ENCODE measurements around the gene PLCD3. TPM values are rescaled to one million over a fixed set of nuclear protein-coding genes. Genes with fewer than 3 reads are reported as not detected.

Gene PLCD3
- total RNA-seq, 1 experiment from 2014 or later: 55.8 TPM

DNA sequence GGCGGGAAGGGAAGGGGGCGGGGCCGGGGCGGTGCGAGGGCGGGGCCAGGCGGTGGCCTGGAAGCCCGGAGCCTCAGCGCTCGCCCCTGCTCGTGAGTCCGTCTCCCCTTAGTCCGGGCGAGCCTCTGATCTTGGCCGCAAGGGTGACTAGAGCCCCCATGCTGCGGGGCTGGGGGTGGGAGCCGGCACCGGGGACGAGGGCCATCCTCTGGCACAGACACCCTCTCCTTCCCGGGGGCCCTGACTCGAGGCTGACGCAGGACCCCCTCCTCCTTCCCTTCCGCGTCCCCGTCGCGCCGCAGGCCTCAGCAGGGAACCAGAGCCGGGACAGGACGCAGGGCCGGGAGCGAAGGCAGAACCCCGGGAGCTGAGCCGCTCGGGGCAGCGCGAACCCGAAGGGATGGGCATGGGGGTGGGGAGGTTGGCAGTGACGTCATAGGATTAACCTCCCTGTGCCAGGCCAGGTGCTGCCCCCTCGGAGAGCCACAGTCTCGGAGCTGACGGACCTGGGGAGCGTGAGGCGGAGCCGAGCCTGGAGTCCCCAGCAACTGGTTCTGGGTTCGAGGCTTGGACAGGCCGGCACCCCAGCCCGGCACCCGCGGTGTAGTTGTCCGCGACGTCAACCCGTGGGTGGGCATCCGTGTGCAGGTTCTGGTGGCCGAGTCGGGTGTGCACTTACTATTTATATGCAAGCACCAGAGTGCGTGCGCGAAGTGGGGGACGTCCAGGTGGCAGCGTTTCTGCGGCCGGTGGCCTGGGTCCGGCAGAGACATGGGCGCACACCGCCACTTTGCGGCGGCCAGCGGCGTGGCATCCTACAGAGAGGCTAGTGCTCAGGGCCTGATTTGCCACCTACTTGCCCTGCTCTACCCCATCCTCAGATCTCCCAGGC lies 503 bp upstream of the PLCD3 start (continued):
- TF ChIP-seq ZNF532 (CRISPR knock-in tag; IDR thresholded peaks at IDR 0.05; ENCODE audit: borderline replicate concordance): no peak
- TF ChIP-seq HMGXB4 (CRISPR knock-in tag; IDR thresholded peaks at IDR 0.05): peak; percentile 52; the same call in 1 of the 2 replicates
- TF ChIP-seq GTF2I (CRISPR knock-in tag; conservative IDR thresholded peaks at IDR 0.05): no peak
- TF ChIP-seq FOXJ3 (CRISPR knock-in tag; IDR thresholded peaks at IDR 0.05; ENCODE audit: borderline replicate concordance): no peak
- no peak for TF ChIP-seq HMGA2 (CRISPR knock-in tag; IDR thresholded peaks at IDR 0.05)
- no peak for TF ChIP-seq E2F1 (CRISPR knock-in tag; IDR thresholded peaks at IDR 0.05)
- no peak for TF ChIP-seq NFATC4 (CRISPR knock-in tag; IDR thresholded peaks at IDR 0.05)
- no peak for TF ChIP-seq ETV6 (CRISPR knock-in tag; IDR thresholded peaks at IDR 0.05)
- no peak for TF ChIP-seq ARID4B (CRISPR knock-in tag; IDR thresholded peaks at IDR 0.05; ENCODE audit: borderline replicate concordance)
- no peak for TF ChIP-seq ZNF416 (CRISPR knock-in tag; IDR thresholded peaks at IDR 0.05)
- TF ChIP-seq CBFB (CRISPR knock-in tag; IDR thresholded peaks at IDR 0.05; ENCODE audit: low read depth): no peak
- TF ChIP-seq ZBTB43 (CRISPR knock-in tag; IDR thresholded peaks at IDR 0.05): 0 out of 2 replicates have a peak, but pooled peaks have one; percentile 37
- TF ChIP-seq, protein P1, sequence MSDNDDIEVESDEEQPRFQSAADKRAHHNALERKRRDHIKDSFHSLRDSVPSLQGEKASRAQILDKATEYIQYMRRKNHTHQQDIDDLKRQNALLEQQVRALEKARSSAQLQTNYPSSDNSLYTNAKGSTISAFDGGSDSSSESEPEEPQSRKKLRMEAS (CRISPR knock-in tag; IDR thresholded peaks at IDR 0.05): peak; percentile 41; the same call in 1 of the 2 replicates
- TF ChIP-seq ZBTB21 (CRISPR knock-in tag; IDR thresholded peaks at IDR 0.05; ENCODE audit: borderline replicate concordance): peak; percentile 91
- no peak for TF ChIP-seq NFYB (CRISPR knock-in tag; conservative IDR thresholded peaks at IDR 0.05; ENCODE audit: low read depth)
- TF ChIP-seq, protein P2, sequence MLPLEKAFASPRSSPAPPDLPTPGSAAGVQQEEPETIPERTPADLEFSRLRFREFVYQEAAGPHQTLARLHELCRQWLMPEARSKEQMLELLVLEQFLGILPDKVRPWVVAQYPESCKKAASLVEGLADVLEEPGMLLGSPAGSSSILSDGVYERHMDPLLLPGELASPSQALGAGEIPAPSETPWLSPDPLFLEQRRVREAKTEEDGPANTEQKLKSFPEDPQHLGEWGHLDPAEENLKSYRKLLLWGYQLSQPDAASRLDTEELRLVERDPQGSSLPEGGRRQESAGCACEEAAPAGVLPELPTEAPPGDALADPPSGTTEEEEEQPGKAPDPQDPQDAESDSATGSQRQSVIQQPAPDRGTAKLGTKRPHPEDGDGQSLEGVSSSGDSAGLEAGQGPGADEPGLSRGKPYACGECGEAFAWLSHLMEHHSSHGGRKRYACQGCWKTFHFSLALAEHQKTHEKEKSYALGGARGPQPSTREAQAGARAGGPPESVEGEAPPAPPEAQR (CRISPR knock-in tag; IDR thresholded peaks at IDR 0.05): no peak
- no peak for TF ChIP-seq IRF1 (CRISPR knock-in tag; IDR thresholded peaks at IDR 0.05)
- TF ChIP-seq, protein P3, sequence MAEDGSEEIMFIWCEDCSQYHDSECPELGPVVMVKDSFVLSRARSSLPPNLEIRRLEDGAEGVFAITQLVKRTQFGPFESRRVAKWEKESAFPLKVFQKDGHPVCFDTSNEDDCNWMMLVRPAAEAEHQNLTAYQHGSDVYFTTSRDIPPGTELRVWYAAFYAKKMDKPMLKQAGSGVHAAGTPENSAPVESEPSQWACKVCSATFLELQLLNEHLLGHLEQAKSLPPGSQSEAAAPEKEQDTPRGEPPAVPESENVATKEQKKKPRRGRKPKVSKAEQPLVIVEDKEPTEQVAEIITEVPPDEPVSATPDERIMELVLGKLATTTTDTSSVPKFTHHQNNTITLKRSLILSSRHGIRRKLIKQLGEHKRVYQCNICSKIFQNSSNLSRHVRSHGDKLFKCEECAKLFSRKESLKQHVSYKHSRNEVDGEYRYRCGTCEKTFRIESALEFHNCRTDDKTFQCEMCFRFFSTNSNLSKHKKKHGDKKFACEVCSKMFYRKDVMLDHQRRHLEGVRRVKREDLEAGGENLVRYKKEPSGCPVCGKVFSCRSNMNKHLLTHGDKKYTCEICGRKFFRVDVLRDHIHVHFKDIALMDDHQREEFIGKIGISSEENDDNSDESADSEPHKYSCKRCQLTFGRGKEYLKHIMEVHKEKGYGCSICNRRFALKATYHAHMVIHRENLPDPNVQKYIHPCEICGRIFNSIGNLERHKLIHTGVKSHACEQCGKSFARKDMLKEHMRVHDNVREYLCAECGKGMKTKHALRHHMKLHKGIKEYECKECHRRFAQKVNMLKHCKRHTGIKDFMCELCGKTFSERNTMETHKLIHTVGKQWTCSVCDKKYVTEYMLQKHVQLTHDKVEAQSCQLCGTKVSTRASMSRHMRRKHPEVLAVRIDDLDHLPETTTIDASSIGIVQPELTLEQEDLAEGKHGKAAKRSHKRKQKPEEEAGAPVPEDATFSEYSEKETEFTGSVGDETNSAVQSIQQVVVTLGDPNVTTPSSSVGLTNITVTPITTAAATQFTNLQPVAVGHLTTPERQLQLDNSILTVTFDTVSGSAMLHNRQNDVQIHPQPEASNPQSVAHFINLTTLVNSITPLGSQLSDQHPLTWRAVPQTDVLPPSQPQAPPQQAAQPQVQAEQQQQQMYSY (CRISPR knock-in tag; IDR thresholded peaks at IDR 0.05): peak; percentile 73

All from WTC11 (cell line).